Left ventricle myocardium inferior (tissue), 1 donor: ENCODE measurements around the gene ANO2. TPM values are rescaled to one million over a fixed set of nuclear protein-coding genes. Genes with fewer than 3 reads are reported as not detected.

ENCODE experiments used
- DNase-seq: peaks from one replicate; pipeline ENCODE4 v3.0.0-alpha.2; 2020
- H3K27ac ChIP-seq: fragments of 200-600 bp; replicated peaks from 2 replicates; pipeline ENCODE4 v1.8.0; 2021
- H3K27me3 ChIP-seq: fragments of 200-600 bp; 2 replicates; pipeline ENCODE4 v1.8.0; 2021; ENCODE audit warnings: low read depth
- H3K36me3 ChIP-seq: fragments of 200-600 bp; 2 replicates; pipeline ENCODE4 v1.8.0; 2021
- H3K4me1 ChIP-seq: fragments of 200-600 bp; 2 replicates; pipeline ENCODE4 v1.8.0; 2021
- H3K4me3 ChIP-seq: fragments of 200-600 bp; 2 replicates; pipeline ENCODE4 v1.8.0; 2021; ENCODE audit warnings: mild to moderate bottlenecking, moderate library complexity
- H3K9me3 ChIP-seq: fragments of 200-600 bp; replicated peaks from 2 replicates; pipeline ENCODE4 v1.8.0; 2021
- CTCF ChIP-seq: fragments of 200-600 bp; IDR thresholded peaks from 2 replicates; pipeline ENCODE4 v1.8.0; 2021; ENCODE audit warnings: antibody characterized with exemption, mild to moderate bottlenecking, borderline replicate concordance
- intact Hi-C: fragments of 100-400 bp; cut with micrococcal nuclease; formaldehyde crosslinking; loops from one replicate; pipeline ENCODE4 v1.11.0; 2022
- total RNA-seq: library from RNA; stranded (reverse); fragmentation: NEBNext Ultra II Directional; extraction: Animal tissue kit (Norgen Biotek cat#: 25700); gene quantifications from one replicate; pipeline ENCODE4 v1.2.1, GENCODE V29; 2021
- donor health status: DM: no; HTN: yes; CAD: no; lungs with severe emphysema.

The ANO2 gene
- total RNA-seq, 1 donor from 2014 or later = 13.0 TPM

DNA sequence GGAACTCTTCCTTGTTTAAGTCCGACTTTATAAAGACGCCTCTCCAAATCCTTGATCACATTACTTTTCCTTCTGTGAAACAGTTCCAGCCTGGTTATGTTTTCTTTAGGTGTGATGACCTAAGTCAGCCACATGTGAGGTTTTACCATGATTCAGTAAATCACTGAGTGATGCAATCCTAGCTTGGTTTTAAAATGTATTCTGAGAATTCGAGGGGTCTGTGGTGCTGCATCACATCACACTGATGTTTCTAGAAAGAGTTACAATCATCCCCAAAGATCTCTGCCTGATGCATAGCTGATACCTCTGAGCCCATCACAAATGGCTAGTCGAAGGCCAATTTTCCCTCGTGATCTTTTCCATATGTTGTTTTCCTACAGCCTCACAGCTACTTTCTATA, 152.7 kb downstream of the ANO2 start:
- no peak for DNase-seq
- no peaks in the 10 kb centered on the region for H3K9me3 ChIP-seq
- no peak for TF ChIP-seq CTCF
- no peak overlapping the region for H3K4me3 ChIP-seq
- H3K36me3 ChIP-seq = peaks cover 3% of the 10 kb centered on the region
- intact Hi-C loops = no loop called here
- H3K4me1 ChIP-seq = peaks cover 5% of the 10 kb centered on the region
- no peak overlapping the region for H3K27ac ChIP-seq
- peaks cover 35% of the 10 kb centered on the region for H3K27me3 ChIP-seq

DNA sequence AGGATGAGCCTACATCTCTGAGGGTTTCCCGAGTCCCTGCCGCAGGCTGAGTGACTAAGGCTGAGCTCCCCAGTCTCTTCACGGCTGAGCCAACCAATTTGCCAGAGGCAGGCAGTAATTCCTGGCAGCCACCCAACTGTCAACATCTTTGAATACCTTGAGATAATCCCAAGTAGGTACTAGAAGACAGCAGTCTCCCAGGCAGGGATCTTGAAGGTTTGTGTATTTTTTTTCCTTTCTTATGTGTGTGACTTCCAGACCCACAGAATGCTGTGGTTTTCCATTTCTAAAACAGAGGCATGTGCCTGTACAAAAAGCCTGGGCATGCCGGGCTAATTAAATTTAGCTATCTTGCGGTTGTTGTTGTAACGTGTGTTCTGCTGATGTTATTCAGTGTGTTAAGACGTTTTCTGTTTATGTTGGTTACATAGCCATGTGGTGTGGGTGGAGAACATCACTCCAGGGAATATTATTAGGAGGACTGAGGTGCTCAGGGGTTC, 155.5 kb downstream of the ANO2 start:
- TF ChIP-seq CTCF = no peak
- H3K36me3 ChIP-seq = no peaks in the 10 kb centered on the region
- H3K4me3 ChIP-seq = no peak overlapping the region
- no peak overlapping the region for H3K27ac ChIP-seq
- H3K27me3 ChIP-seq = peaks cover 41% of the 10 kb centered on the region
- H3K4me1 ChIP-seq = peaks cover 5% of the 10 kb centered on the region
- intact Hi-C loops = no loop called here
- no peaks in the 10 kb centered on the region for H3K9me3 ChIP-seq
- DNase-seq = no peak

- intact Hi-C loops = no loop called here
- no peak for DNase-seq
- no peak for TF ChIP-seq CTCF
- Histone ChIP-seq H3K4me1 (no peaks in the 10 kb centered on the region), H3K27ac (no peak overlapping the region), H3K27me3 (peaks cover 41% of the 10 kb centered on the region), H3K36me3 (no peaks in the 10 kb centered on the region), H3K9me3 (no peaks in the 10 kb centered on the region), H3K4me3 (no peak overlapping the region)
Observed at GRCh38 chr12:5787828-5788227, 157.2 kb downstream of the ANO2 start.

GRCh38 chr12:5785601-5786000, 159.5 kb downstream of the ANO2 start:
- no peak overlapping the region for H3K27ac ChIP-seq
- H3K9me3 ChIP-seq = no peaks in the 10 kb centered on the region
- H3K4me1 ChIP-seq = peaks cover 11% of the 10 kb centered on the region
- H3K27me3 ChIP-seq = peaks cover 34% of the 10 kb centered on the region
- no peak for TF ChIP-seq CTCF
- H3K4me3 ChIP-seq = no peak overlapping the region
- H3K36me3 ChIP-seq = no peaks in the 10 kb centered on the region
- no peak for DNase-seq
- intact Hi-C loops = no loop called here

DNA sequence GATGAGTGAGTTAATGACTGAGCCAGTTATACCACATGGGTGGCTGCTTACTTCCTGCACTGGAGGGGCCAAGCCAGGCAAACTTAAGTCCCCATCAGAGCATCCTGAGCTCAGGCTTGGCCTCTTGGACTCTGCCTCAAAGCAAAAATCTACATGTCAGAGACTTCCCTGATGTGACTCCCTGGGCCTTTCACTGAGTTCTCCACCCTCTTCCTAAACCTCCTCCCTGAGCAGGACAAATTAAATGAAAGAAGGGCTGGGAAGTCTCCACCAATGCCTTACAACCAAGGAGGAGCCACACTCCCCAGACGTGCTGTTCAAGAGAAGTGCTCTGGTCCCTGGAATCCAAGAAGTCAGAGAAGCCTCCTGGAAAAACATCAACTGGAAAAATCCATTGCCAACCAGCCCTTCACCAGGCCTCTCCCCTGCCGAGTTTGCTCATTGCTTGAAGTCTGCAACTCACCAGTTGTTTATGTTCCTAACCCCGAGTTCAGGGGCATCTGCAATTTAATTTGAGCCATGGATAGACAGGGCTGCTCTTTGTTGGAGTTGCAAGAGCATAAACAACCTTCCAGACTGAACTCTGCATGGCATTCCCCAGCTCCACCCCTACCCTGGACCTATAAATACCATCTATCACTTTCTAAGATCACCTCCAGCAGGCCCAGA, 160.5 kb downstream of the ANO2 start:
- no peak for DNase-seq
- H3K4me1 ChIP-seq = peaks cover 21% of the 10 kb centered on the region
- no peak overlapping the region for H3K27ac ChIP-seq
- intact Hi-C loops = no loop called here
- no peaks in the 10 kb centered on the region for H3K9me3 ChIP-seq
- no peak overlapping the region for H3K4me3 ChIP-seq
- no peak for TF ChIP-seq CTCF
- peaks cover 30% of the 10 kb centered on the region for H3K27me3 ChIP-seq
- H3K36me3 ChIP-seq = no peaks in the 10 kb centered on the region
